Dedifferentiated amniotic fluid mesenchymal stem cell (primary cell): ENCODE results near the gene KIF26B.
"Not testable (repeated sequence)": the region's sequence is repeated elsewhere in the genome, so short reads cannot be mapped to it uniquely, and the experiment has no call there.

ENCODE experiments used
- DNase-seq: peaks from one replicate; pipeline ENCODE4 v3.0.0-alpha.2; 2016; ENCODE audit errors: extremely low spot score

The KIF26B gene

GRCh38 chr1:245356891-245357585 is 202.3 kb downstream of the KIF26B start:
- no peak for DNase-seq

- not testable (repeated sequence) for DNase-seq
These were observed 204.4 kb downstream of the KIF26B start for GRCh38 chr1:245359101-245359680.

- DNase-seq = no peak
These were observed 206.3 kb downstream of the KIF26B start for GRCh38 chr1:245361065-245361464.

GRCh38 chr1:245361951-245362350 is 207.2 kb downstream of the KIF26B start:
- no peak for DNase-seq

- no peak for DNase-seq
These were observed 208.8 kb downstream of the KIF26B start for GRCh38 chr1:245363461-245364200.

- no peak for DNase-seq
These were observed 210.6 kb downstream of the KIF26B start for GRCh38 chr1:245365095-245366020.

GRCh38 chr1:245366886-245367285 is 212.1 kb downstream of the KIF26B start:
- DNase-seq = no peak

- no peak for DNase-seq
These were observed 215.5 kb downstream of the KIF26B start for GRCh38 chr1:245370175-245370825.

- no peak for DNase-seq
These were observed 216.3 kb downstream of the KIF26B start for GRCh38 chr1:245370905-245371581.

- no peak for DNase-seq
These were observed 218.3 kb downstream of the KIF26B start for GRCh38 chr1:245373131-245373530.

- DNase-seq = no peak
These were observed 221.1 kb downstream of the KIF26B start for GRCh38 chr1:245375789-245376460.

- DNase-seq = no peak
These were observed 223.1 kb downstream of the KIF26B start for GRCh38 chr1:245377854-245378253.

GRCh38 chr1:245378311-245378722 is 223.5 kb downstream of the KIF26B start:
- no peak for DNase-seq

GRCh38 chr1:245378745-245379144 is 224.0 kb downstream of the KIF26B start:
- DNase-seq = no peak

GRCh38 chr1:245380790-245381535 is 226.2 kb downstream of the KIF26B start:
- DNase-seq = no peak

- DNase-seq = no peak
These were observed 228.2 kb downstream of the KIF26B start for GRCh38 chr1:245382981-245383380.

- no peak for DNase-seq
These were observed 228.9 kb downstream of the KIF26B start for GRCh38 chr1:245383396-245384330.

- no peak for DNase-seq
These were observed 231.6 kb downstream of the KIF26B start for GRCh38 chr1:245386297-245386971.
